Measurements from ENCODE around the gene RLN3.

GRCh38 chr19:14004619-14005348 is 23.2 kb upstream of the RLN3 start:
- TF ChIP-seq, protein P1, sequence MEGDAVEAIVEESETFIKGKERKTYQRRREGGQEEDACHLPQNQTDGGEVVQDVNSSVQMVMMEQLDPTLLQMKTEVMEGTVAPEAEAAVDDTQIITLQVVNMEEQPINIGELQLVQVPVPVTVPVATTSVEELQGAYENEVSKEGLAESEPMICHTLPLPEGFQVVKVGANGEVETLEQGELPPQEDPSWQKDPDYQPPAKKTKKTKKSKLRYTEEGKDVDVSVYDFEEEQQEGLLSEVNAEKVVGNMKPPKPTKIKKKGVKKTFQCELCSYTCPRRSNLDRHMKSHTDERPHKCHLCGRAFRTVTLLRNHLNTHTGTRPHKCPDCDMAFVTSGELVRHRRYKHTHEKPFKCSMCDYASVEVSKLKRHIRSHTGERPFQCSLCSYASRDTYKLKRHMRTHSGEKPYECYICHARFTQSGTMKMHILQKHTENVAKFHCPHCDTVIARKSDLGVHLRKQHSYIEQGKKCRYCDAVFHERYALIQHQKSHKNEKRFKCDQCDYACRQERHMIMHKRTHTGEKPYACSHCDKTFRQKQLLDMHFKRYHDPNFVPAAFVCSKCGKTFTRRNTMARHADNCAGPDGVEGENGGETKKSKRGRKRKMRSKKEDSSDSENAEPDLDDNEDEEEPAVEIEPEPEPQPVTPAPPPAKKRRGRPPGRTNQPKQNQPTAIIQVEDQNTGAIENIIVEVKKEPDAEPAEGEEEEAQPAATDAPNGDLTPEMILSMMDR (IDR thresholded peaks at IDR 0.05), result no peak
- peak in 1 of 4 donors; percentile 7 for TF ChIP-seq POLR2A (IDR thresholded peaks at IDR 0.05)
